K562 (cell line): ENCODE results near the gene RASAL1. TPM values are rescaled to one million over a fixed set of nuclear protein-coding genes. Genes with fewer than 3 reads are reported as not detected.

Source experiments
- ATAC-seq: fragments of 200-7000 bp; cut with Tn5 transposase; 3 replicates; pipeline ENCODE4 v1.9.1; 2020; ENCODE audit warnings: moderate library complexity
- BruUV-seq: library from RNA; stranded (reverse); fragments of 400-500 nt; replicated peaks from 2 replicates; lab custom pipeline; 2021; lab: Mats Ljungman, UMichigan
- CTCF ChIA-PET: fragments of 300-600 bp; formaldehyde crosslinking; extraction: SDS; loops from one replicate; lab custom pipeline; 2021; ENCODE audit warnings: low intra/inter-chr PET ratio; lab: Yijun Ruan, JAX
- POLR2A ChIA-PET: fragments of 300-600, 350-650 bp; sonication (Branson Sonifier 250); formaldehyde crosslinking; extraction: SDS; loops from one replicate; lab custom pipeline; 2021; ENCODE audit warnings: antibody characterized with exemption, inconsistent platforms; lab: Yijun Ruan, JAX
- DNase-seq, 4 experiments: peaks; one replicate each; pipeline versions ENCODE4 v3.0.0 to v3.0.0-alpha.2; 2011 to 2018; ENCODE audit warnings: low spot score in 3 of 4, mixed read lengths in 3 of 4; ENCODE audit errors: extremely low read depth in 1 of 4
- FAIRE-seq: peaks from 2 replicates; lab custom pipeline; 2011; peaks lifted over from hg19 to GRCh38; lab: Jason Lieb, UNC
- H2AFZ ChIP-seq: 2 replicates; pipeline ENCODE4 v1.6.0; 2011; ENCODE audit warnings: low read depth, low read length, control low read depth, inconsistent platforms
- H3K27ac ChIP-seq: fragments of 200-600 bp; 3 replicates; pipeline ENCODE4 v1.8.0; 2011; ENCODE audit warnings: low read depth, mild to moderate bottlenecking, control low read depth, inconsistent platforms, low read length, moderate library complexity, mixed read lengths; ENCODE audit errors: extremely low read depth
- H3K27me3 ChIP-seq, 2 experiments: fragments of 300-600 bp in 1 of 2; 2 replicates in 1 of 2; 3 replicates in 1 of 2; pipeline versions ENCODE4 v1.6.0 to v1.8.0; 2011; ENCODE audit warnings: inconsistent platforms in 2 of 2, low read length in 2 of 2, mild to moderate bottlenecking in 1 of 2, mixed read lengths in 1 of 2, moderate library complexity in 1 of 2; ENCODE audit not compliant: control insufficient read depth in 2 of 2, insufficient read depth in 2 of 2
- H3K36me3 ChIP-seq: fragments of 300-600 bp; 3 replicates; pipeline ENCODE4 v1.8.0; 2011; ENCODE audit warnings: mild to moderate bottlenecking, low read length, inconsistent platforms; ENCODE audit not compliant: control insufficient read depth, insufficient read depth
- H3K4me1 ChIP-seq, 2 experiments: fragments of 200-600 bp in 1 of 2; replicated peaks in 1 of 2; 2 replicates in 1 of 2; 3 replicates in 1 of 2; pipeline versions ENCODE4 v1.5.1 to v1.8.0; 2011; ENCODE audit warnings: inconsistent platforms in 2 of 2, low read length in 2 of 2, mild to moderate bottlenecking in 1 of 2, mixed read lengths in 1 of 2, moderate library complexity in 1 of 2; ENCODE audit not compliant: control insufficient read depth in 2 of 2, insufficient read depth in 2 of 2
- H3K4me2 ChIP-seq: 2 replicates; pipeline ENCODE4 v1.6.1; 2011; ENCODE audit warnings: low read length, control low read depth, inconsistent platforms, mixed read lengths; ENCODE audit not compliant: insufficient read depth
- H3K4me3 ChIP-seq: fragments of 200-600 bp; sonication (generic), shearing (Covaris generic); 2 replicates; pipeline ENCODE4 v1.5.1; 2016; ENCODE audit warnings: control low read depth, inconsistent platforms
- H3K79me2 ChIP-seq: fragments of 200-600 bp; 3 replicates; pipeline ENCODE4 v1.8.0; 2011; ENCODE audit warnings: low read length, inconsistent platforms; ENCODE audit not compliant: control insufficient read depth, insufficient read depth
- H3K9ac ChIP-seq, 2 experiments: 2 replicates each; pipeline versions ENCODE4 v1.6.0 to v1.6.1; 2011; ENCODE audit warnings: low read depth in 2 of 2, low read length in 2 of 2, control low read depth in 1 of 2, inconsistent platforms in 1 of 2, mild to moderate bottlenecking in 1 of 2, mixed read lengths in 1 of 2; ENCODE audit not compliant: insufficient read depth in 1 of 2
- H3K9me1 ChIP-seq: one replicate; pipeline ENCODE4 v1.6.0; 2011; ENCODE audit warnings: inconsistent platforms, mild to moderate bottlenecking, low read length, moderate library complexity; ENCODE audit not compliant: control insufficient read depth, insufficient read depth
- H3K9me3 ChIP-seq: replicated peaks from 2 replicates; pipeline ENCODE4 v1.5.1; 2011; ENCODE audit warnings: low read depth, low read length, inconsistent platforms; ENCODE audit not compliant: control insufficient read depth, insufficient read depth
- H4K20me1 ChIP-seq: replicated peaks from 2 replicates; pipeline ENCODE4 v1.6.1; 2011; ENCODE audit warnings: low read length, inconsistent platforms, mixed read lengths; ENCODE audit not compliant: control insufficient read depth, insufficient read depth
- CREB3 ChIP-seq: fragments of 450-650 bp; conservative IDR thresholded peaks from 2 replicates; pipeline ENCODE4 v1.6.1; 2016; ENCODE audit warnings: missing genetic modification characterization, low read depth, mild to moderate bottlenecking, missing compliant biosample characterization, moderate library complexity
- FOXK1 ChIP-seq: sonication (generic); formaldehyde crosslinking; IDR thresholded peaks from 2 replicates; pipeline ENCODE4 v1.8.0; 2022; ENCODE audit warnings: missing genetic modification reagents, mild to moderate bottlenecking, borderline replicate concordance
- RUNX1 ChIP-seq: sonication (generic); IDR thresholded peaks from 2 replicates; pipeline ENCODE4 v1.6.1; 2016; ENCODE audit warnings: antibody characterized with exemption, low read depth
- WGBS: fragments of 100-300 bp; shearing (Covaris generic); methylation state at CpG from one replicate; pipeline ENCODE4 v1.1.6; 2016; ENCODE audit warnings: low coverage, mixed read lengths; ENCODE audit not compliant: insufficient coverage; ENCODE audit errors: missing lambda C conversion rate; 5-methylcytosine and 5-hydroxymethylcytosine counted together
- in situ Hi-C: fragments of 300-500 bp; cut with MboI; formaldehyde crosslinking; loops from 4 replicates; pipeline ENCODE4 v1.15.0; 2018; ENCODE audit warnings: inconsistent platforms, mixed read lengths
- intact Hi-C: fragments of 100-400 bp; cut with micrococcal nuclease; formaldehyde crosslinking; loops from 2 replicates; pipeline ENCODE4 v1.14.2; 2022
- polyA plus RNA-seq, 8 experiments: library from polyadenylated mRNA; depleted of rRNA in 4 of 8; stranded (reverse) in 5 of 8; unstranded in 3 of 8; fragments of >200 nt; fragmentation: Nextera tagmentation in 2 of 8; fragmentation: Illumina TruSeq in 1 of 8; extraction: Ambion mirVana in 2 of 8; extraction: Trizol in 1 of 8; gene quantifications; 2 replicates each; pipeline versions ENCODE4 v1.2.1 to v1.2.3, GENCODE V29; 2011 to 2014; ENCODE audit warnings: inconsistent platforms in 1 of 8, missing spikeins in 1 of 8
- total RNA-seq, 7 experiments: library from RNA; depleted of rRNA in 6 of 7; stranded (reverse); fragments of >200 nt in 6 of 7; fragmentation: Illumina TruSeq in 2 of 7; extraction: Trizol in 2 of 7; gene quantifications; 2 replicates each; pipeline versions ENCODE4 v1.2.1 to v1.2.3, GENCODE V29; 2011 to 2021; ENCODE audit warnings: low replicate concordance in 1 of 7

Gene RASAL1
- total and polyA plus RNA-seq, 9 of the 15 experiments (the other 6 are each of a cell fraction or from before 2014, with no cell fraction given) = 0.06 to 0.16 (median 0.14) TPM; not detected in 6

GRCh38 chr12:113159937-113160336 is 24.4 kb upstream of the RASAL1 start:
- H3K4me1 ChIP-seq = peaks cover 9 to 32% of the 10 kb centered on the region in 2 experiments
- H3K4me3 ChIP-seq = no peak overlapping the region
- no TSS peak for BruUV-seq
- H4K20me1 ChIP-seq = peaks cover 21% of the 10 kb centered on the region
- FAIRE-seq = no peak
- TF ChIP-seq RUNX1 (no peak), CREB3 (tag) (no peak)
- no peak for ATAC-seq
- no peaks in the 10 kb centered on the region for H3K9me3 ChIP-seq
- H3K79me2 ChIP-seq = no peaks in the 10 kb centered on the region
- H3K36me3 ChIP-seq = peaks cover 70% of the 10 kb centered on the region
- CTCF ChIA-PET = no interaction called here
- intact Hi-C loops (no loop called here), in situ Hi-C loops (no loop called here)
- H3K9me1 ChIP-seq = peaks cover 4% of the 10 kb centered on the region
- H3K9ac ChIP-seq = no peak overlapping the region
- H2AFZ ChIP-seq = no peak overlapping the region
- POLR2A ChIA-PET = interaction anchor here (1.9 kb wide), 1 partner anchor 10 kb away, joined by 8 read pairs; the partner anchor contains the start of gene CFAP73
- H3K27ac ChIP-seq = no peak overlapping the region
- peaks cover 0 to 4% of the 10 kb centered on the region in 2 experiments; a peak in 2 of 5 replicates for H3K27me3 ChIP-seq
- no peak for DNase-seq
- no peak overlapping the region for H3K4me2 ChIP-seq
- WGBS = 78% methylated on average over 2 of the region's 7 CpGs

- in situ Hi-C loops = no loop called here
- POLR2A ChIA-PET = no interaction called here
- TSS peak; percentile 60 for BruUV-seq
Measured at GRCh38 chr12:113158439-113159203, 23.1 kb upstream of the RASAL1 start.

More at GRCh38 chr12:113158439-113159203, 23.1 kb upstream of the RASAL1 start:
- peaks cover 4% of the 10 kb centered on the region for H3K9me1 ChIP-seq
- no peak for DNase-seq
- H3K4me1 ChIP-seq = peaks cover 9 to 36% of the 10 kb centered on the region in 2 experiments
- H3K9me3 ChIP-seq = no peaks in the 10 kb centered on the region
- TF ChIP-seq FOXK1 = no peak
- no peak overlapping the region for H3K9ac ChIP-seq
- peaks cover 61% of the 10 kb centered on the region for H3K36me3 ChIP-seq
- no peak overlapping the region for H2AFZ ChIP-seq
- FAIRE-seq = no peak
- peaks cover 0 to 4% of the 10 kb centered on the region in 2 experiments; a peak in 2 of 5 replicates for H3K27me3 ChIP-seq
- intact Hi-C loops = no loop called here
- H3K27ac ChIP-seq = no peak overlapping the region
- H4K20me1 ChIP-seq = peaks cover 21% of the 10 kb centered on the region
- H3K79me2 ChIP-seq = no peaks in the 10 kb centered on the region
- no peak overlapping the region for H3K4me3 ChIP-seq
- WGBS = 95% methylated on average over 24 of the region's 26 CpGs
- no peak for ATAC-seq
- H3K4me2 ChIP-seq = no peak overlapping the region
- CTCF ChIA-PET = no interaction called here
